ENCODE data around the gene PGAM5.

DNA sequence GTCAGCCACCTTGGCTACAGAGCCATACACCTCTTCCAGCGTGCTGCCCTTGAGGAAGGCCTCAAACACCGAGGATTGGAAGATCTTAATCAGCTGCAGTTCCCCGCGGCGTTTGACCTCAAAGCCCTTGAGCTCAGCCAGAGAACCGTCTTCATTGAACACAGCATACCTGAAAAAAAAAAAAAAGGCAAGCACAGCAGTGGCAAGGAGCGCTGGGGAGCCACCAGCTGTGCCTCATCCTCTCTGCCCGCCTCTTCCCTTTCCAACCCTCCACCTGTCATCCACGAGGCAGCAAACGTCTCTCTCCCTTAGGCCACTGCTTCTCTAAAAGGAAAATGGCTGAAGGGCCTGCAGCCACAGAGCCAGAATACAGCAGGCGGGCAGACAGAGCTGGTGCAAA, 49.6 kb upstream of the PGAM5 start:
- TF ChIP-seq CTCF (IDR thresholded peaks at IDR 0.05) (no peak), POLR2A (IDR thresholded peaks at IDR 0.05) (no peak)
